HepG2 (cell line): ENCODE data around the gene BBLN. TPM values are rescaled to one million over a fixed set of nuclear protein-coding genes. Genes with fewer than 3 reads are reported as not detected.

Source experiments
- ETS1 ChIP-seq: sonication (generic); formaldehyde crosslinking; IDR thresholded peaks from 2 replicates; pipeline ENCODE4 v1.4.0; 2020; ENCODE audit warnings: missing genetic modification reagents
- FOXA1 ChIP-seq, 2 experiments: fragments of 450-650 bp in 1 of 2; sonication (generic) in 1 of 2; formaldehyde crosslinking in 1 of 2; IDR thresholded peaks; 2 replicates each; pipeline versions ENCODE4 v1.4.0 to v1.6.1; 2016 to 2020; ENCODE audit warnings: missing genetic modification reagents in 1 of 2
- FOXP4 ChIP-seq: sonication (generic); formaldehyde crosslinking; IDR thresholded peaks from 2 replicates; pipeline ENCODE4 v1.4.0; 2020; ENCODE audit warnings: missing genetic modification reagents
- GABPA ChIP-seq, 2 experiments: IDR thresholded peaks; 2 replicates each; pipeline ENCODE4 v1.6.1; 2011 to 2016; ENCODE audit warnings: low read depth in 2 of 2, low read length in 1 of 2, missing biosample characterization in 1 of 2, missing genetic modification characterization in 1 of 2
- GTF3A ChIP-seq: sonication (generic); formaldehyde crosslinking; conservative IDR thresholded peaks from 2 replicates; pipeline ENCODE4 v1.4.0; 2020; ENCODE audit warnings: mild to moderate bottlenecking, missing genetic modification reagents
- LBX2 ChIP-seq: sonication (generic); formaldehyde crosslinking; IDR thresholded peaks from 2 replicates; pipeline ENCODE4 v1.5.0; 2020; ENCODE audit warnings: missing genetic modification reagents, mild to moderate bottlenecking, borderline replicate concordance
- MTA1 ChIP-seq: sonication (generic); formaldehyde crosslinking; IDR thresholded peaks from 2 replicates; pipeline ENCODE4 v1.4.0; 2020; ENCODE audit warnings: missing genetic modification reagents, mild to moderate bottlenecking, borderline replicate concordance
- NR1H2 ChIP-seq: sonication (generic); formaldehyde crosslinking; IDR thresholded peaks from 2 replicates; pipeline ENCODE4 v1.8.1; 2022; ENCODE audit warnings: low read depth, missing genetic modification reagents, borderline replicate concordance
- POLR2AphosphoS2 ChIP-seq: IDR thresholded peaks from 2 replicates; pipeline ENCODE4 v1.6.1; 2011; ENCODE audit warnings: low read depth, low read length, improper control_type of control experiment
- RARA ChIP-seq: IDR thresholded peaks from 2 replicates; pipeline ENCODE4 v1.6.1; 2016; ENCODE audit warnings: missing genetic modification reagents, missing compliant biosample characterization
- SKI ChIP-seq: fragments of 450-650 bp; IDR thresholded peaks from one replicate; pipeline ENCODE4 v1.6.1; 2018; ENCODE audit warnings: mild to moderate bottlenecking; ENCODE audit not compliant: partially characterized antibody
- SKIL ChIP-seq: sonication (generic); formaldehyde crosslinking; IDR thresholded peaks from 2 replicates; pipeline ENCODE4 v1.8.0; 2022; ENCODE audit warnings: missing genetic modification reagents, mild to moderate bottlenecking, moderate library complexity, borderline replicate concordance
- SNAI1 ChIP-seq: sonication (generic); formaldehyde crosslinking; IDR thresholded peaks from 2 replicates; pipeline ENCODE4 v1.5.0; 2020; ENCODE audit warnings: mild to moderate bottlenecking, missing genetic modification reagents, borderline replicate concordance
- SNAPC2 ChIP-seq: sonication (generic); formaldehyde crosslinking; IDR thresholded peaks from 2 replicates; pipeline ENCODE4 v1.8.1; 2022; ENCODE audit warnings: mild to moderate bottlenecking, missing genetic modification reagents
- SOX5 ChIP-seq: IDR thresholded peaks from 2 replicates; pipeline ENCODE4 v1.6.1; 2016; ENCODE audit warnings: borderline replicate concordance
- ZBTB49 ChIP-seq: sonication (generic); formaldehyde crosslinking; IDR thresholded peaks from 2 replicates; pipeline ENCODE4 v1.4.0; 2020; ENCODE audit warnings: missing genetic modification reagents, borderline replicate concordance
- ZFP36 ChIP-seq: fragments of 150-350 bp; IDR thresholded peaks from 2 replicates; pipeline ENCODE4 v1.6.1; 2018; ENCODE audit warnings: borderline replicate concordance, low read length, low read depth; ENCODE audit not compliant: partially characterized antibody
- ZNF547 ChIP-seq: sonication (generic); formaldehyde crosslinking; IDR thresholded peaks from 2 replicates; pipeline ENCODE4 v1.5.1; 2020; ENCODE audit warnings: mild to moderate bottlenecking, missing genetic modification reagents
- ZNF572 ChIP-seq: sonication (generic); formaldehyde crosslinking; IDR thresholded peaks from 2 replicates; pipeline ENCODE4 v1.5.1; 2020; ENCODE audit warnings: mild to moderate bottlenecking, missing genetic modification reagents
- ZNF652 ChIP-seq: IDR thresholded peaks from 2 replicates; pipeline ENCODE4 v1.6.1; 2016; ENCODE audit warnings: low read depth, borderline replicate concordance
- ZNF670 ChIP-seq: sonication (generic); formaldehyde crosslinking; IDR thresholded peaks from 2 replicates; pipeline ENCODE4 v1.8.0; 2022; ENCODE audit warnings: mild to moderate bottlenecking, missing genetic modification reagents, borderline replicate concordance
- polyA plus RNA-seq, 8 experiments: library from polyadenylated mRNA; depleted of rRNA in 3 of 8; stranded (reverse) in 7 of 8; unstranded in 1 of 8; fragments of >200 nt; fragmentation: Illumina TruSeq in 4 of 8; extraction: Trizol in 4 of 8; gene quantifications; 2 replicates each; pipeline versions ENCODE4 v1.2.1 to v1.2.3, GENCODE V29; 2011 to 2016; ENCODE audit warnings: low read depth in 4 of 8, missing spikeins in 1 of 8, mixed read lengths in 1 of 8; ENCODE audit not compliant: insufficient read depth in 1 of 8
- total RNA-seq, 5 experiments: library from RNA; depleted of rRNA; stranded (reverse); fragments of >200 nt; fragmentation: Illumina TruSeq; extraction: Trizol; gene quantifications; 2 replicates each; pipeline ENCODE4 v1.2.3, GENCODE V29; 2016; ENCODE audit warnings: low read depth in 1 of 5

Gene BBLN
- total and polyA plus RNA-seq, 2 of the 13 experiments (the other 11 are each of a cell fraction or from before 2014, with no cell fraction given): 27.6 to 33.1 TPM

- TF ChIP-seq ZNF547 (CRISPR knock-in tag) (peak; percentile 58; the same call in 1 of the 2 replicates), RARA (CRISPR knock-in tag) (no peak), SNAI1 (CRISPR knock-in tag) (no peak), NR1H2 (CRISPR knock-in tag) (no peak), ZNF652 (CRISPR knock-in tag) (no peak), ETS1 (CRISPR knock-in tag) (no peak), SKIL (CRISPR knock-in tag) (no peak), ZNF572 (CRISPR knock-in tag) (no peak), SNAPC2 (no peak; the same call in none of the 2 replicates), LBX2 (CRISPR knock-in tag) (no peak), ZBTB49 (CRISPR knock-in tag) (no peak), GTF3A (CRISPR knock-in tag) (no peak), SOX5 (no peak), SKI (no peak), FOXA1 (IDR thresholded peaks at IDR 0.05) (no peak), FOXA1 (CRISPR knock-in tag; IDR thresholded peaks at IDR 0.05) (no peak), FOXP4 (CRISPR knock-in tag) (no peak), GABPA (IDR thresholded peaks at IDR 0.05; ENCODE audit: low read depth, low read length) (peak; percentile 58), GABPA (CRISPR knock-in tag; IDR thresholded peaks at IDR 0.05; ENCODE audit: low read depth) (peak; percentile 48), ZNF670 (no peak), ZFP36 (no peak), MTA1 (CRISPR knock-in tag) (no peak), POLR2AphosphoS2 (no peak)
These were observed at the start of gene BBLN (continued) for GRCh38 chr9:128159784-128160602.
